Neural progenitor cell (in vitro differentiated cells): ENCODE measurements around the gene PCSK5. TPM values are rescaled to one million over a fixed set of nuclear protein-coding genes. Genes with fewer than 3 reads are reported as not detected.

Experiments used
- DNase-seq: peaks from one replicate; pipeline ENCODE4 v3.0.0-alpha.2; 2016; ENCODE audit warnings: low spot score
- H2AFZ ChIP-seq: fragments of 200-600 bp; sonication (generic); replicated peaks from 2 replicates; pipeline ENCODE4 v1.6.1; 2016; ENCODE audit warnings: antibody characterized with exemption
- H3F3A ChIP-seq: fragments of 200-600 bp; sonication (generic); 2 replicates; pipeline ENCODE4 v1.6.1; 2016; ENCODE audit warnings: antibody characterized with exemption, low read depth
- H3K27ac ChIP-seq: fragments of 200-600 bp; sonication (generic); 2 replicates; pipeline ENCODE4 v1.5.1; 2016; ENCODE audit warnings: mild to moderate bottlenecking
- H3K27me3 ChIP-seq: fragments of 200-600 bp; sonication (generic); 2 replicates; pipeline ENCODE4 v1.6.1; 2016; ENCODE audit warnings: mild to moderate bottlenecking, moderate library complexity
- H3K36me3 ChIP-seq: fragments of 200-600 bp; sonication (generic); 2 replicates; pipeline ENCODE4 v1.5.1; 2016
- H3K4me1 ChIP-seq: fragments of 200-600 bp; sonication (generic); 2 replicates; pipeline ENCODE4 v1.6.1; 2016; ENCODE audit warnings: mixed run types
- H3K4me2 ChIP-seq: fragments of 200-600 bp; sonication (generic); 2 replicates; pipeline ENCODE4 v1.6.1; 2016
- H3K4me3 ChIP-seq: fragments of 200-600 bp; sonication (generic); 2 replicates; pipeline ENCODE4 v1.5.1; 2016
- H3K79me2 ChIP-seq: fragments of 200-600 bp; sonication (generic); 2 replicates; pipeline ENCODE4 v1.6.1; 2016; ENCODE audit warnings: low read depth
- H3K9ac ChIP-seq: fragments of 200-600 bp; sonication (generic); 2 replicates; pipeline ENCODE4 v1.6.1; 2016
- H3K9me3 ChIP-seq: fragments of 200-600 bp; sonication (generic); 2 replicates; pipeline ENCODE4 v1.5.1; 2016; ENCODE audit warnings: low read depth
- H4K20me1 ChIP-seq: fragments of 200-600 bp; sonication (generic); 2 replicates; pipeline ENCODE4 v1.6.1; 2016; ENCODE audit warnings: low read depth
- H3K27ac Mint-ChIP-seq: 3 replicates; pipeline ENCODE4 v1.8.0; 2021; ENCODE audit warnings: mixed read lengths
- H3K27me3 Mint-ChIP-seq: 2 replicates; pipeline ENCODE4 v1.8.0; 2022; ENCODE audit warnings: low read depth, mild to moderate bottlenecking, inconsistent platforms, moderate library complexity, mixed read lengths; ENCODE audit not compliant: insufficient read depth
- H3K36me3 Mint-ChIP-seq: 3 replicates; pipeline ENCODE4 v1.8.0; 2021; ENCODE audit warnings: mixed read lengths
- H3K4me1 Mint-ChIP-seq: 3 replicates; pipeline ENCODE4 v1.8.0; 2021; ENCODE audit warnings: mixed read lengths
- H3K4me3 Mint-ChIP-seq: 3 replicates; pipeline ENCODE4 v1.8.0; 2021; ENCODE audit warnings: mild to moderate bottlenecking, moderate library complexity, mixed read lengths
- H3K9me3 Mint-ChIP-seq: 3 replicates; pipeline ENCODE4 v1.8.0; 2020; ENCODE audit warnings: mixed read lengths
- EZH2 ChIP-seq: fragments of 200-600 bp; sonication (generic); IDR thresholded peaks from 2 replicates; pipeline ENCODE4 v1.6.1; 2017; ENCODE audit warnings: antibody characterized with exemption, mild to moderate bottlenecking, moderate library complexity
- EZH2phosphoT487 ChIP-seq: fragments of 200-600 bp; sonication (generic); IDR thresholded peaks from 2 replicates; pipeline ENCODE4 v1.6.1; 2017; ENCODE audit warnings: antibody characterized with exemption
- total RNA-seq: library from RNA; depleted of rRNA; stranded (reverse); fragments of >200 nt; gene quantifications from 2 replicates; pipeline ENCODE4 v1.2.3, GENCODE V29; 2015; ENCODE audit warnings: low replicate concordance
- TF ChIP-seq, protein P1 (sequence below): fragments of 200-600 bp; sonication (generic); IDR thresholded peaks from 2 replicates; pipeline ENCODE4 v1.5.1; 2017; ENCODE audit warnings: antibody characterized with exemption, mild to moderate bottlenecking

The PCSK5 gene
- total RNA-seq, 1 donor from 2014 or later: 23.4 TPM

- no peak overlapping the region for H3K27ac ChIP-seq
- H3K27me3 Mint-ChIP-seq: peaks cover 2% of the 10 kb centered on the region
- H3K27me3 ChIP-seq: no peaks in the 10 kb centered on the region
- H3K36me3 Mint-ChIP-seq: peaks cover 7% of the 10 kb centered on the region
- no peak overlapping the region for H3K9ac ChIP-seq
- H3K4me1 ChIP-seq: peaks cover 65% of the 10 kb centered on the region
- peaks cover 43% of the 10 kb centered on the region for H3K4me1 Mint-ChIP-seq
- H2AFZ ChIP-seq: no peak overlapping the region
- TF ChIP-seq, protein P1, sequence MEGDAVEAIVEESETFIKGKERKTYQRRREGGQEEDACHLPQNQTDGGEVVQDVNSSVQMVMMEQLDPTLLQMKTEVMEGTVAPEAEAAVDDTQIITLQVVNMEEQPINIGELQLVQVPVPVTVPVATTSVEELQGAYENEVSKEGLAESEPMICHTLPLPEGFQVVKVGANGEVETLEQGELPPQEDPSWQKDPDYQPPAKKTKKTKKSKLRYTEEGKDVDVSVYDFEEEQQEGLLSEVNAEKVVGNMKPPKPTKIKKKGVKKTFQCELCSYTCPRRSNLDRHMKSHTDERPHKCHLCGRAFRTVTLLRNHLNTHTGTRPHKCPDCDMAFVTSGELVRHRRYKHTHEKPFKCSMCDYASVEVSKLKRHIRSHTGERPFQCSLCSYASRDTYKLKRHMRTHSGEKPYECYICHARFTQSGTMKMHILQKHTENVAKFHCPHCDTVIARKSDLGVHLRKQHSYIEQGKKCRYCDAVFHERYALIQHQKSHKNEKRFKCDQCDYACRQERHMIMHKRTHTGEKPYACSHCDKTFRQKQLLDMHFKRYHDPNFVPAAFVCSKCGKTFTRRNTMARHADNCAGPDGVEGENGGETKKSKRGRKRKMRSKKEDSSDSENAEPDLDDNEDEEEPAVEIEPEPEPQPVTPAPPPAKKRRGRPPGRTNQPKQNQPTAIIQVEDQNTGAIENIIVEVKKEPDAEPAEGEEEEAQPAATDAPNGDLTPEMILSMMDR: no peak
- TF ChIP-seq EZH2phosphoT487: no peak
- no peak for TF ChIP-seq EZH2
- peaks cover 8% of the 10 kb centered on the region for H4K20me1 ChIP-seq
- H3K79me2 ChIP-seq: peaks cover 15% of the 10 kb centered on the region
- H3K9me3 ChIP-seq: no peaks in the 10 kb centered on the region
- H3K27ac Mint-ChIP-seq: no peak overlapping the region
- DNase-seq: no peak
- no peak overlapping the region for H3K4me3 Mint-ChIP-seq
- no peak overlapping the region for H3K4me2 ChIP-seq
- H3K36me3 ChIP-seq: no peaks in the 10 kb centered on the region
- peaks cover 17% of the 10 kb centered on the region for H3F3A ChIP-seq
- H3K9me3 Mint-ChIP-seq: no peaks in the 10 kb centered on the region
- no peak overlapping the region for H3K4me3 ChIP-seq
Observed at GRCh38 chr9:75956161-75956560, 65.7 kb downstream of the PCSK5 start.

DNA sequence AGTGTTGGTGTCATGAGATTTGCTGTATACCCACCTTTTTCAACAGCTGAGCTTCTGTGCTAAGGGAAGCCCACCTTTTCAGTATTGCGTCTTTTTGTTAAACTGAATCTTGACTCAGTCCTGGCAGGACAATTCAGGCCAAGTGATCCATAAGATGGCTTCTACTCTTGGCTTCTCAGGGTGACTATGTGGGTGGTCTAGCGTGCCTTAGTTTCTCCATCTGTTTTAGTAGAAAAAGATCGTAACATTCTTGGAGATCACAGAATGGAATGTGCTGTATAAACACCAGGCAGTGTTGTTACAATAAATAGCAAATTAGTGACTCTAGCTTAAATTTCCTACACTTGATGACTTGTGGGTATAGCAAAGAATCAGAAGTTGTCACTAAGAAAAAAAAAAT is 66.6 kb downstream of the PCSK5 start:
- peaks cover 3% of the 10 kb centered on the region for H3K36me3 Mint-ChIP-seq

GRCh38 chr9:75958226-75958625 is 67.8 kb downstream of the PCSK5 start:
- H3K27me3 Mint-ChIP-seq: peaks cover 2% of the 10 kb centered on the region
- DNase-seq: no peak
- Histone ChIP-seq H3K27me3 (no peaks in the 10 kb centered on the region), H3K36me3 (no peaks in the 10 kb centered on the region), H3K4me3 (no peak overlapping the region), H2AFZ (no peak overlapping the region), H3K4me2 (no peak overlapping the region), H3K9me3 (no peaks in the 10 kb centered on the region), H3K9ac (no peak overlapping the region), H4K20me1 (peaks cover 8% of the 10 kb centered on the region), H3F3A (peaks cover 17% of the 10 kb centered on the region), H3K27ac (no peak overlapping the region), H3K4me1 (peaks cover 64% of the 10 kb centered on the region), H3K79me2 (peaks cover 21% of the 10 kb centered on the region)
- peaks cover 51% of the 10 kb centered on the region for H3K4me1 Mint-ChIP-seq
- H3K27ac Mint-ChIP-seq: no peak overlapping the region
- H3K36me3 Mint-ChIP-seq: peaks cover 3% of the 10 kb centered on the region
- TF ChIP-seq EZH2phosphoT487: no peak
- no peak for TF ChIP-seq EZH2
- TF ChIP-seq, protein P1: no peak
- H3K9me3 Mint-ChIP-seq: no peaks in the 10 kb centered on the region
- no peak overlapping the region for H3K4me3 Mint-ChIP-seq

More for the DNA sequence above, 66.6 kb downstream of the PCSK5 start:
- Histone ChIP-seq H3K9ac (no peak overlapping the region), H3K9me3 (no peaks in the 10 kb centered on the region), H3K4me2 (no peak overlapping the region), H2AFZ (no peak overlapping the region), H3F3A (peaks cover 17% of the 10 kb centered on the region), H3K4me1 (peaks cover 68% of the 10 kb centered on the region), H3K4me3 (no peak overlapping the region), H3K27ac (no peak overlapping the region), H3K79me2 (peaks cover 21% of the 10 kb centered on the region), H3K36me3 (no peaks in the 10 kb centered on the region), H4K20me1 (peaks cover 8% of the 10 kb centered on the region), H3K27me3 (no peaks in the 10 kb centered on the region)
- Mint-ChIP-seq H3K27me3 (peaks cover 2% of the 10 kb centered on the region), H3K27ac (no peak overlapping the region), H3K4me1 (peaks cover 53% of the 10 kb centered on the region), H3K4me3 (no peak overlapping the region), H3K9me3 (no peaks in the 10 kb centered on the region)
- TF ChIP-seq EZH2 (no peak), EZH2phosphoT487 (no peak)
- TF ChIP-seq, protein P1: no peak
- DNase-seq: no peak
